ENCODE measurements around the gene TRAM2.

- TF ChIP-seq POLR2A (IDR thresholded peaks at IDR 0.05), result no peak
- no peak for TF ChIP-seq CTCF (IDR thresholded peaks at IDR 0.05)
These were observed 27.4 kb downstream of the TRAM2 start for GRCh38 chr6:52549428-52549827.
